SKM-1 (cell line): ENCODE measurements around the gene NIPAL1.

Experiments used
- DNase-seq: peaks from one replicate; lab custom pipeline; 2025; ENCODE audit not compliant: unreplicated experiment; lab: John Stamatoyannopoulos, UW

The NIPAL1 gene

GRCh38 chr4:48058617-48059530, 42.3 kb downstream of the NIPAL1 start:
- no peak for DNase-seq

GRCh38 chr4:48064349-48064748, 47.8 kb downstream of the NIPAL1 start:
- no peak for DNase-seq

GRCh38 chr4:48065587-48066052, 49.0 kb downstream of the NIPAL1 start:
- no peak for DNase-seq

GRCh38 chr4:48067536-48067935, 51.0 kb downstream of the NIPAL1 start:
- DNase-seq: no peak

- DNase-seq: no peak
Measured at GRCh38 chr4:48068182-48068581, 51.6 kb downstream of the NIPAL1 start.

- DNase-seq: no peak
Measured at GRCh38 chr4:48069026-48069425, 52.5 kb downstream of the NIPAL1 start.

GRCh38 chr4:48071191-48071590, 54.6 kb downstream of the NIPAL1 start:
- no peak for DNase-seq

- DNase-seq: no peak
Measured at GRCh38 chr4:48073567-48074103, 57.1 kb downstream of the NIPAL1 start.

- no peak for DNase-seq
Measured at GRCh38 chr4:48074657-48075056, 58.1 kb downstream of the NIPAL1 start.

- no peak for DNase-seq
Measured at GRCh38 chr4:48078425-48078824, 61.9 kb downstream of the NIPAL1 start.

GRCh38 chr4:48078862-48079655, 62.5 kb downstream of the NIPAL1 start:
- DNase-seq: no peak

GRCh38 chr4:48079972-48080391, 63.4 kb downstream of the NIPAL1 start:
- no peak for DNase-seq

GRCh38 chr4:48081196-48081595, 64.6 kb downstream of the NIPAL1 start:
- no peak for DNase-seq

- no peak for DNase-seq
Measured at GRCh38 chr4:48082956-48083355, 66.4 kb downstream of the NIPAL1 start.

GRCh38 chr4:48085821-48086589, 69.4 kb downstream of the NIPAL1 start:
- no peak for DNase-seq
